ENCODE measurements around the gene SPRY4.
"Not testable (repeated sequence)": the region's sequence is repeated elsewhere in the genome, so short reads cannot be mapped to it uniquely, and the experiment has no call there.

SPRY4 gene

DNA sequence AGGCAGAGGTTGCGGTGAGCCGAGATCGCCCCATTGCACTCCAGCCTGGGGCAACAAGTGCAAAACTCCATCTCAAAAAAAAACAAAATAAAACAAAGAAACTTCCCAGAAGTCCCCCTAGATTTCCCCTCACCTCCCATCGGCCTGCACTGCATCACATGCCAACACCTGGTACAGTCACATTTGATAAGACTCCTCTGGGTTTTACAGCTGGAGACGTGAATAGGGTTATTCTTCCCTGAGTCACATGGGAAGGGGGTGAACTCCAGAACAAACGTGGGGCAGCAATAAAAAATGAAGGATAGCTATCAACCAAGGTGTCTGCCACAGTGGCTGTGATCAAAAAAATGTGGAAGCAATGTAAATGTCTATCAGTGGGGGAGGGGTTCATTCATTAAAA is 26.0 kb downstream of the SPRY4 start:
- no peak overlapping the region for H3K27ac ChIP-seq
- TF ChIP-seq ZFX (IDR thresholded peaks at IDR 0.05): no peak
- TF ChIP-seq CTCF (conservative IDR thresholded peaks at IDR 0.05): no peak

- H3K27ac ChIP-seq: not testable (repeated sequence)
Measured at GRCh38 chr5:142297786-142298185, 27.0 kb downstream of the SPRY4 start.

DNA sequence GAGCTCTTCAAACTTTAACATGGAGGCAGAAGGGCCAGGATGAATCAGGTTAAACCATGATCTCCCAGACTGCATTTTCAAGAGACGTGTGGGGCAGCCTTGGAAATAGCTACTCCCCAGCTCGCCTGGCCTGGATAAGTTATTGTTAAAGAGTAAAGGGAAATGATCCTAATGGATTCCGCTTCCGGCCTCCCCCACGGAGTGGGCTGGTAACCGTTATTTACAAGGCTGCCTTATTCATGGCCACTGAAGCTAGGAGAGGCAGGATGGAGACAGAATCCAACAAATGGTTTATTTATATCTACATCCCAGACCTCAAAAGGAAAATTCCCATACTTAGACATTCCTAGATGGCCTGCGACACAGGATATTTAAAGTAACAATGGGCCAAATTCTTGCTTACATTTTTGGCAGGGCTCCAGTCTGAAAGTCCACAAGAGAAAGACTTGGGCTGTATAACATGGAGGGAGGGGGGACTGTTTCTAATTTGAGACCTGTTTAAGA is 27.9 kb downstream of the SPRY4 start:
- H3K27ac ChIP-seq: no peak overlapping the region
- TF ChIP-seq CTCF (conservative IDR thresholded peaks at IDR 0.05): no peak
- TF ChIP-seq ZFX (IDR thresholded peaks at IDR 0.05): no peak

DNA sequence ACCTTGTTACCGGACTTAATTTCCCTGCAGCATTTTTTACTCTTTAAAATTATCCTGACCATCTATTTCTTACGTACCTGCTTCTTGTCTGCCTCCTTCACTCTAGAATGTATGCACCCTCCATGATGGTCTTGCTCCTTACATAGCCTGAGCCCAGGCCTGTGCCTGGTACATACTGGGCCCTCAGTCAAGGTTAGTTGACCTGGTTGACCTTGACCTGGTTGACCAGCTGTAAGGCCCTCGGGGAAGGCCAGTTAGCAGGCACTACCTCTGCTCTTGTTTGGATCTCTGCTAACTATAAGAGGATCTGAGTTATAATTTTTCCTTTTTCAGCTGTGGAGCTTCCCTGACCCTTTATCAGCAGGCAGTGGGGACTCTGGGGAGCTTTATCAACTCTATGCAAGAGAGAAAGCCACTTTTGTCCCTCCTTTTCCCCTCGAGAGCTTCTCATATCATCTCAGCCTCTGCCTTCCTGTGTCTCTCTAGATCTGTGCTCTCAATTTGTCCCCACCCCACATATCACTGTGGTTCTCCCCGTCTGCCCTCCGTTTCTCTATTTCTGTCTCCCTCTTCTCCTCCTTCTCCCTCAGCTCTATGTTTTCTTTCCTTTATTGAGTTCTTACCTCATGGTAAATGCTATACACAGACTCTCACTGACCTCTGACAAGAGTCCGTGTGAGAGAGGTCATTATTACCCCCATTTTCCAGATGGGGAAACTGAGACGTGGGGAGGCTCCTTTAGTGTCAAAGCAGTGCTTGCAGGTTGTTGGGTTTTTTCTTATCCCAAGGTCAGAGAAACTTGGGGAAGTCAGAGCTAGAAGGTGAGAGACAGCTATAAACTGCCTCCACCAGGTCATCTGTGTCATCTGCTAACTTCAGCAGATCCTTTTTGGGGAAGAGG is 28.6 kb downstream of the SPRY4 start:
- no peak overlapping the region for H3K27ac ChIP-seq
- no peak for TF ChIP-seq ZFX (IDR thresholded peaks at IDR 0.05)

GRCh38 chr5:142295084-142295758 is 29.6 kb downstream of the SPRY4 start:
- no peak overlapping the region for H3K27ac ChIP-seq
- TF ChIP-seq CTCF (conservative IDR thresholded peaks at IDR 0.05) (no peak), ZFX (IDR thresholded peaks at IDR 0.05) (no peak)

- TF ChIP-seq CTCF (conservative IDR thresholded peaks at IDR 0.05): no peak
- TF ChIP-seq ZFX (IDR thresholded peaks at IDR 0.05): no peak
- H3K27ac ChIP-seq: no peak overlapping the region
Measured at GRCh38 chr5:142293486-142293885, 31.3 kb downstream of the SPRY4 start.

DNA sequence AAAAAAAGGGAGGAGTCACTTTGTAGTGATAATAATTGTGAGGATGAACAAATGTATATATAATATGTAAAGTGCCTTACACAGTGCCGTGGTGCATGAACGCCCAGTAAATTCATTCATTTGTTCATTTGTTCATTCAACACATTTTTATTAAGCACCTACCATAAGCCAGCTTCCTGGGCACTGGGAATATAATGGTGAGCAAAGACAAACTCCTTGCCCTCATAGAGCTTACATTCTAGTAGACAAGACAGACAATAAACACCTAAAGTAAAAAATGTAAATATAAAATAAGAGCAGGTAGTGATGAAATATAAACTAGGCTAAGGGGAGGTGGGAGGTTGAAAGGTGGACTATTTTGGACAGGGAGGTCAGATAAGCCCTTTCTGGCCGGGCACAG is 32.0 kb downstream of the SPRY4 start:
- no peak overlapping the region for H3K27ac ChIP-seq
- no peak for TF ChIP-seq CTCF (conservative IDR thresholded peaks at IDR 0.05)
- no peak for TF ChIP-seq ZFX (IDR thresholded peaks at IDR 0.05)

DNA sequence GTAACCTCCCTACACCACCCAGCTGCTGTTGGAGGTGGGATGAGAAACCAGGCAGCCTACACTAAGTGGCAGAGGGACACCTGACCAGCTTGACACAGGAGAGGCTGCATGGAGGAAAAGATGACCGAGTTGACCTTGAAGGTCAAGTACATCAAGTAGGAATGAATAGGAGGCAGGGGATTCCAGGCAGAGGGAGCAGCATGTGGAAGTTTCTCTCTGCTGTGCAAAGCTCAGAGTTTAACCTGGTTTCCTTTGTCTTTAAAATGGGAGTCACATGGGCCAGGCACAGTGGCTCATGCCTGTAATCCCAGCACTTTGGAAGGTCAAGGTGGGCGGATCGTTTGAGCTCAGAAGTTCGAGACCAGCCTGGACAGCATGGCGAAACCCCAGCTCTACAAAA is 32.6 kb downstream of the SPRY4 start:
- TF ChIP-seq ZFX (IDR thresholded peaks at IDR 0.05) (no peak), CTCF (conservative IDR thresholded peaks at IDR 0.05) (no peak)
- no peak overlapping the region for H3K27ac ChIP-seq

All from C4-2B (cell line).